GM12878 (cell line): ENCODE results near the gene RAD1. TPM values are rescaled to one million over a fixed set of nuclear protein-coding genes. Genes with fewer than 3 reads are reported as not detected.

Source experiments
- ATAC-seq: fragments of 200-7000 bp; cut with Tn5 transposase; 3 replicates; pipeline ENCODE4 v1.9.1; 2020; ENCODE audit warnings: mild to moderate bottlenecking, moderate library complexity
- BruUV-seq: library from RNA; stranded (reverse); fragments of 400-500 nt; replicated peaks from 2 replicates; lab custom pipeline; 2021; lab: Mats Ljungman, UMichigan
- CTCF ChIA-PET: fragments of 300-600 bp; sonication (Branson Sonifier 250); formaldehyde crosslinking; extraction: SDS; loops from one replicate; lab custom pipeline; 2021; ENCODE audit warnings: inconsistent platforms; lab: Yijun Ruan, JAX
- POLR2A ChIA-PET: fragments of 350-600 bp; formaldehyde crosslinking; extraction: SDS; loops from one replicate; lab custom pipeline; 2021; ENCODE audit warnings: inconsistent platforms; lab: Charles Lee
- RAD21 ChIA-PET: fragments of 300-600 bp; sonication (Branson Sonifier 250); formaldehyde crosslinking; loops from one replicate; lab custom pipeline; 2023; ENCODE audit warnings: antibody characterized with exemption; ENCODE audit not compliant: unreplicated experiment; lab: Charles Lee
- SMC1A ChIA-PET: fragments of 300-600 bp; sonication (Branson Sonifier 250); formaldehyde crosslinking; loops from one replicate; lab custom pipeline; 2023; ENCODE audit not compliant: unreplicated experiment, uncharacterized antibody; lab: Charles Lee
- DNase-seq: peaks from one replicate; pipeline ENCODE4 v3.0.0-alpha.2; 2011; ENCODE audit warnings: low read depth, low spot score
- FAIRE-seq: peaks from 3 replicates; lab custom pipeline; 2011; peaks lifted over from hg19 to GRCh38; lab: Jason Lieb, UNC
- H2AFZ ChIP-seq: 2 replicates; pipeline ENCODE4 v1.6.0; 2011; ENCODE audit warnings: low read depth, low read length, control low read depth; ENCODE audit not compliant: control insufficient read depth
- H3K27ac ChIP-seq: 2 replicates; pipeline ENCODE4 v1.5.1; 2011; ENCODE audit warnings: control low read depth; ENCODE audit not compliant: control insufficient read depth, insufficient read depth
- H3K27me3 ChIP-seq, 2 experiments: replicated peaks in 1 of 2; 2 replicates each; pipeline versions ENCODE4 v1.6.0 to v1.6.1; 2011; ENCODE audit warnings: low read length in 1 of 2; ENCODE audit not compliant: control insufficient read depth in 2 of 2, insufficient read depth in 2 of 2
- H3K36me3 ChIP-seq, 2 experiments: 2 replicates each; pipeline ENCODE4 v1.5.1; 2011; ENCODE audit warnings: low read length in 1 of 2; ENCODE audit not compliant: control insufficient read depth in 2 of 2, insufficient read depth in 2 of 2
- H3K4me1 ChIP-seq: 2 replicates; pipeline ENCODE4 v1.6.1; 2011; ENCODE audit warnings: mild to moderate bottlenecking, low read length, moderate library complexity, mixed read lengths; ENCODE audit not compliant: control insufficient read depth, insufficient read depth
- H3K4me2 ChIP-seq: 2 replicates; pipeline ENCODE4 v1.6.0; 2011; ENCODE audit warnings: control low read depth; ENCODE audit not compliant: control insufficient read depth, insufficient read depth
- H3K4me3 ChIP-seq: fragments of 200-600 bp; sonication (generic); 2 replicates; pipeline ENCODE4 v1.5.1; 2016
- H3K79me2 ChIP-seq: 2 replicates; pipeline ENCODE4 v1.6.0; 2011; ENCODE audit warnings: low read length; ENCODE audit not compliant: control insufficient read depth, insufficient read depth
- H3K9ac ChIP-seq: 2 replicates; pipeline ENCODE4 v1.8.0; 2011; ENCODE audit warnings: low read length, control low read depth, mixed read lengths; ENCODE audit not compliant: control insufficient read depth, insufficient read depth
- H3K9me3 ChIP-seq: replicated peaks from 3 replicates; pipeline ENCODE4 v1.5.1; 2011; ENCODE audit warnings: mild to moderate bottlenecking, low read length; ENCODE audit not compliant: control insufficient read depth, insufficient read depth
- H4K20me1 ChIP-seq: 2 replicates; pipeline ENCODE4 v1.6.0; 2011; ENCODE audit not compliant: control insufficient read depth, insufficient read depth
- BACH1 ChIP-seq: fragments of 450-650 bp; IDR thresholded peaks from 2 replicates; pipeline ENCODE4 v1.6.1; 2017; ENCODE audit warnings: mild to moderate bottlenecking, borderline replicate concordance
- MTA2 ChIP-seq: fragments of 450-650 bp; IDR thresholded peaks from 2 replicates; pipeline ENCODE4 v1.6.1; 2016; ENCODE audit warnings: low read depth, mild to moderate bottlenecking, moderate library complexity
- NFYA ChIP-seq: IDR thresholded peaks from 2 replicates; pipeline ENCODE4 v1.6.1; 2011; ENCODE audit warnings: low read depth, mild to moderate bottlenecking, low read length, improper control_type of control experiment, borderline replicate concordance
- NRF1 ChIP-seq: conservative IDR thresholded peaks from 2 replicates; pipeline ENCODE4 v1.6.1; 2011; ENCODE audit warnings: mild to moderate bottlenecking, low read depth, low read length, improper control_type of control experiment
- RAD51 ChIP-seq: fragments of 450-650 bp; IDR thresholded peaks from 2 replicates; pipeline ENCODE4 v1.6.1; 2016; ENCODE audit warnings: moderate library complexity, mild to moderate bottlenecking, inconsistent platforms
- RBBP5 ChIP-seq: fragments of 200-600 bp; sonication (generic); conservative IDR thresholded peaks from 2 replicates; pipeline ENCODE4 v1.6.1; 2016
- SMAD1 ChIP-seq: fragments of 450-650 bp; IDR thresholded peaks from 2 replicates; pipeline ENCODE4 v1.6.1; 2018; ENCODE audit warnings: mild to moderate bottlenecking, low read depth; ENCODE audit not compliant: partially characterized antibody
- SMC3 ChIP-seq: IDR thresholded peaks from 2 replicates; pipeline ENCODE4 v1.6.1; 2011; ENCODE audit warnings: low read length, improper control_type of control experiment, borderline replicate concordance
- ZSCAN29 ChIP-seq: fragments of 450-650 bp; IDR thresholded peaks from 2 replicates; pipeline ENCODE4 v1.6.1; 2017; ENCODE audit warnings: mild to moderate bottlenecking, moderate library complexity
- WGBS: methylation state at CpG from one replicate; pipeline ENCODE4 v1.1.6; 2016; ENCODE audit warnings: low lambda C conversion rate; ENCODE audit not compliant: insufficient replicate concordance, insufficient coverage; ENCODE audit errors: missing lambda C conversion rate; 5-methylcytosine and 5-hydroxymethylcytosine counted together
- in situ Hi-C: fragments of 300-500 bp; cut with MboI; formaldehyde crosslinking; loops from 9 replicates; pipeline ENCODE4 v1.14.3; 2018; ENCODE audit warnings: mixed read lengths
- intact Hi-C: fragments of 100-400 bp; cut with micrococcal nuclease; formaldehyde crosslinking; loops from one replicate; pipeline ENCODE4 v1.14.2; 2022; ENCODE audit not compliant: unreplicated experiment
- polyA plus RNA-seq, 11 experiments: library from polyadenylated mRNA; depleted of rRNA in 4 of 11; unstranded in 6 of 11; stranded (reverse) in 5 of 11; fragments of >200 nt; fragmentation: Nextera tagmentation in 4 of 11; fragmentation: Illumina TruSeq in 1 of 11; extraction: Ambion mirVana in 4 of 11; extraction: Trizol in 1 of 11; gene quantifications; 1 replicate in 1 of 11; 2 replicates in 10 of 11; pipeline versions ENCODE4 v1.2.1 to v1.2.3, GENCODE V29; 2011 to 2016; ENCODE audit warnings: inconsistent platforms in 2 of 11, missing spikeins in 2 of 11, low read depth in 1 of 11
- total RNA-seq, 4 experiments: library from RNA; depleted of rRNA in 3 of 4; stranded (reverse); fragments of >200 nt in 3 of 4; fragmentation: Illumina TruSeq in 1 of 4; extraction: Trizol in 1 of 4; gene quantifications; 2 replicates each; pipeline versions ENCODE4 v1.2.1 to v1.2.3, GENCODE V29; 2013 to 2021
- TF ChIP-seq, protein P1 (sequence below): fragments of 450-650 bp; IDR thresholded peaks from 2 replicates; pipeline ENCODE4 v1.6.1; 2017; ENCODE audit warnings: mild to moderate bottlenecking
- TF ChIP-seq, protein P2 (sequence below): IDR thresholded peaks from 2 replicates; pipeline ENCODE4 v1.6.1; 2012; ENCODE audit warnings: improper control_type of control experiment, low read depth, low read length; ENCODE audit not compliant: insufficient replicate concordance
- TF ChIP-seq, protein P3 (sequence below): IDR thresholded peaks from 2 replicates; pipeline ENCODE4 v1.6.1; 2011; ENCODE audit warnings: low read depth, mild to moderate bottlenecking, low read length, moderate library complexity, borderline replicate concordance; ENCODE audit errors: extremely low read depth
- TF ChIP-seq, protein P4 (sequence below): fragments of 450-650 bp; IDR thresholded peaks from 2 replicates; pipeline ENCODE4 v1.6.1; 2017; ENCODE audit warnings: mild to moderate bottlenecking, moderate library complexity

Gene RAD1
- total and polyA plus RNA-seq, 10 of the 15 experiments (the other 5 are each of a cell fraction or from before 2014, with no cell fraction given) = 21.1 to 58.4 (median 37.2) TPM

DNA sequence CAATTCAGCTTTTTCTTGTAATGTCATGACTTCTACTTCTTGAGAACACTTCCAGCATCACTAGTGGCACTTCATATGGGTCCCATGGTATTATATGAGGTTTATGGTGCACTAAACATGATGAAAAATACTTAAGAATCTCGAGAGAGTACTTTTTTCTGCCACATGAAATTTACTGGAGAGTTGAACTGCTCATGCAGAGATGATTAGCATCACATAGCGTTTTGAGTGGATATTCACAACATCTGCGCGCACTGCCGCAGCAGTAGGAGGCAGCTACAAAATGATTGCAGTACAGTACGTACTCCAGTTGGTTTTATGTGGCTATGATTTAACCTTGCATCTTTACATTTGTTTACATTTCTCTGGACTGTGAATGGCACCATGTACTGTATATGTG is 14.7 kb downstream of the RAD1 start:
- Histone ChIP-seq H3K4me3 (no peak overlapping the region), H3K4me1 (no peaks in the 10 kb centered on the region), H3K79me2 (no peaks in the 10 kb centered on the region), H3K9ac (no peak overlapping the region), H2AFZ (no peak overlapping the region), H3K27ac (no peak overlapping the region), H4K20me1 (no peaks in the 10 kb centered on the region), H3K27me3 (no peaks in the 10 kb centered on the region), H3K9me3 (no peaks in the 10 kb centered on the region), H3K36me3 (no peaks in the 10 kb centered on the region), H3K4me2 (no peak overlapping the region)
- CTCF ChIA-PET = interaction anchor here (1.0 to 3.3 kb wide), 3 partner anchors 415 to 426 kb away, joined by 4 to 39 read pairs (median 5); no protein-coding TSS in a partner anchor
- WGBS = 98% methylated on average over 6 of the region's 6 CpGs
- SMC1A ChIA-PET = no interaction called here
- no TSS peak for BruUV-seq
- RAD21 ChIA-PET = no interaction called here
- in situ Hi-C loops = loop anchor here (5.0 to 25.0 kb wide), 3 partner anchors 368 to 888 kb away; partner anchors contain the start of gene AMACR
- no peak for ATAC-seq
- POLR2A ChIA-PET = no interaction called here
- no peak for FAIRE-seq
- no peak for DNase-seq
- intact Hi-C loops = no loop called here
- TF ChIP-seq, protein P1, sequence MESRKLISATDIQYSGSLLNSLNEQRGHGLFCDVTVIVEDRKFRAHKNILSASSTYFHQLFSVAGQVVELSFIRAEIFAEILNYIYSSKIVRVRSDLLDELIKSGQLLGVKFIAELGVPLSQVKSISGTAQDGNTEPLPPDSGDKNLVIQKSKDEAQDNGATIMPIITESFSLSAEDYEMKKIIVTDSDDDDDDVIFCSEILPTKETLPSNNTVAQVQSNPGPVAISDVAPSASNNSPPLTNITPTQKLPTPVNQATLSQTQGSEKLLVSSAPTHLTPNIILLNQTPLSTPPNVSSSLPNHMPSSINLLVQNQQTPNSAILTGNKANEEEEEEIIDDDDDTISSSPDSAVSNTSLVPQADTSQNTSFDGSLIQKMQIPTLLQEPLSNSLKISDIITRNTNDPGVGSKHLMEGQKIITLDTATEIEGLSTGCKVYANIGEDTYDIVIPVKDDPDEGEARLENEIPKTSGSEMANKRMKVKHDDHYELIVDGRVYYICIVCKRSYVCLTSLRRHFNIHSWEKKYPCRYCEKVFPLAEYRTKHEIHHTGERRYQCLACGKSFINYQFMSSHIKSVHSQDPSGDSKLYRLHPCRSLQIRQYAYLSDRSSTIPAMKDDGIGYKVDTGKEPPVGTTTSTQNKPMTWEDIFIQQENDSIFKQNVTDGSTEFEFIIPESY = no peak
- no peak for TF ChIP-seq RAD51
- TF ChIP-seq, protein P2, sequence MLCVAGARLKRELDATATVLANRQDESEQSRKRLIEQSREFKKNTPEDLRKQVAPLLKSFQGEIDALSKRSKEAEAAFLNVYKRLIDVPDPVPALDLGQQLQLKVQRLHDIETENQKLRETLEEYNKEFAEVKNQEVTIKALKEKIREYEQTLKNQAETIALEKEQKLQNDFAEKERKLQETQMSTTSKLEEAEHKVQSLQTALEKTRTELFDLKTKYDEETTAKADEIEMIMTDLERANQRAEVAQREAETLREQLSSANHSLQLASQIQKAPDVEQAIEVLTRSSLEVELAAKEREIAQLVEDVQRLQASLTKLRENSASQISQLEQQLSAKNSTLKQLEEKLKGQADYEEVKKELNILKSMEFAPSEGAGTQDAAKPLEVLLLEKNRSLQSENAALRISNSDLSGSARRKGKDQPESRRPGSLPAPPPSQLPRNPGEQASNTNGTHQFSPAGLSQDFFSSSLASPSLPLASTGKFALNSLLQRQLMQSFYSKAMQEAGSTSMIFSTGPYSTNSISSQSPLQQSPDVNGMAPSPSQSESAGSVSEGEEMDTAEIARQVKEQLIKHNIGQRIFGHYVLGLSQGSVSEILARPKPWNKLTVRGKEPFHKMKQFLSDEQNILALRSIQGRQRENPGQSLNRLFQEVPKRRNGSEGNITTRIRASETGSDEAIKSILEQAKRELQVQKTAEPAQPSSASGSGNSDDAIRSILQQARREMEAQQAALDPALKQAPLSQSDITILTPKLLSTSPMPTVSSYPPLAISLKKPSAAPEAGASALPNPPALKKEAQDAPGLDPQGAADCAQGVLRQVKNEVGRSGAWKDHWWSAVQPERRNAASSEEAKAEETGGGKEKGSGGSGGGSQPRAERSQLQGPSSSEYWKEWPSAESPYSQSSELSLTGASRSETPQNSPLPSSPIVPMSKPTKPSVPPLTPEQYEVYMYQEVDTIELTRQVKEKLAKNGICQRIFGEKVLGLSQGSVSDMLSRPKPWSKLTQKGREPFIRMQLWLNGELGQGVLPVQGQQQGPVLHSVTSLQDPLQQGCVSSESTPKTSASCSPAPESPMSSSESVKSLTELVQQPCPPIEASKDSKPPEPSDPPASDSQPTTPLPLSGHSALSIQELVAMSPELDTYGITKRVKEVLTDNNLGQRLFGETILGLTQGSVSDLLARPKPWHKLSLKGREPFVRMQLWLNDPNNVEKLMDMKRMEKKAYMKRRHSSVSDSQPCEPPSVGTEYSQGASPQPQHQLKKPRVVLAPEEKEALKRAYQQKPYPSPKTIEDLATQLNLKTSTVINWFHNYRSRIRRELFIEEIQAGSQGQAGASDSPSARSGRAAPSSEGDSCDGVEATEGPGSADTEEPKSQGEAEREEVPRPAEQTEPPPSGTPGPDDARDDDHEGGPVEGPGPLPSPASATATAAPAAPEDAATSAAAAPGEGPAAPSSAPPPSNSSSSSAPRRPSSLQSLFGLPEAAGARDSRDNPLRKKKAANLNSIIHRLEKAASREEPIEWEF = no peak
- TF ChIP-seq, protein P3, sequence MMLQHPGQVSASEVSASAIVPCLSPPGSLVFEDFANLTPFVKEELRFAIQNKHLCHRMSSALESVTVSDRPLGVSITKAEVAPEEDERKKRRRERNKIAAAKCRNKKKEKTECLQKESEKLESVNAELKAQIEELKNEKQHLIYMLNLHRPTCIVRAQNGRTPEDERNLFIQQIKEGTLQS = no peak
- TF ChIP-seq SMC3 = no peak
- no peak for TF ChIP-seq NRF1
- no peak for TF ChIP-seq SMAD1
- TF ChIP-seq NFYA = no peak
- TF ChIP-seq BACH1 = no peak
- TF ChIP-seq, protein P4, sequence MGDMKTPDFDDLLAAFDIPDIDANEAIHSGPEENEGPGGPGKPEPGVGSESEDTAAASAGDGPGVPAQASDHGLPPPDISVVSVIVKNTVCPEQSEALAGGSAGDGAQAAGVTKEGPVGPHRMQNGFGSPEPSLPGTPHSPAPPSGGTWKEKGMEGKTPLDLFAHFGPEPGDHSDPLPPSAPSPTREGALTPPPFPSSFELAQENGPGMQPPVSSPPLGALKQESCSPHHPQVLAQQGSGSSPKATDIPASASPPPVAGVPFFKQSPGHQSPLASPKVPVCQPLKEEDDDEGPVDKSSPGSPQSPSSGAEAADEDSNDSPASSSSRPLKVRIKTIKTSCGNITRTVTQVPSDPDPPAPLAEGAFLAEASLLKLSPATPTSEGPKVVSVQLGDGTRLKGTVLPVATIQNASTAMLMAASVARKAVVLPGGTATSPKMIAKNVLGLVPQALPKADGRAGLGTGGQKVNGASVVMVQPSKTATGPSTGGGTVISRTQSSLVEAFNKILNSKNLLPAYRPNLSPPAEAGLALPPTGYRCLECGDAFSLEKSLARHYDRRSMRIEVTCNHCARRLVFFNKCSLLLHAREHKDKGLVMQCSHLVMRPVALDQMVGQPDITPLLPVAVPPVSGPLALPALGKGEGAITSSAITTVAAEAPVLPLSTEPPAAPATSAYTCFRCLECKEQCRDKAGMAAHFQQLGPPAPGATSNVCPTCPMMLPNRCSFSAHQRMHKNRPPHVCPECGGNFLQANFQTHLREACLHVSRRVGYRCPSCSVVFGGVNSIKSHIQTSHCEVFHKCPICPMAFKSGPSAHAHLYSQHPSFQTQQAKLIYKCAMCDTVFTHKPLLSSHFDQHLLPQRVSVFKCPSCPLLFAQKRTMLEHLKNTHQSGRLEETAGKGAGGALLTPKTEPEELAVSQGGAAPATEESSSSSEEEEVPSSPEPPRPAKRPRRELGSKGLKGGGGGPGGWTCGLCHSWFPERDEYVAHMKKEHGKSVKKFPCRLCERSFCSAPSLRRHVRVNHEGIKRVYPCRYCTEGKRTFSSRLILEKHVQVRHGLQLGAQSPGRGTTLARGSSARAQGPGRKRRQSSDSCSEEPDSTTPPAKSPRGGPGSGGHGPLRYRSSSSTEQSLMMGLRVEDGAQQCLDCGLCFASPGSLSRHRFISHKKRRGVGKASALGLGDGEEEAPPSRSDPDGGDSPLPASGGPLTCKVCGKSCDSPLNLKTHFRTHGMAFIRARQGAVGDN = no peak
- no peak for TF ChIP-seq MTA2
- TF ChIP-seq RBBP5 = no peak
- TF ChIP-seq ZSCAN29 = no peak
